ENCODE results near the gene PDE4D.

GRCh38 chr5:59728356-59728755 lies 165.2 kb downstream of the PDE4D start:
- TF ChIP-seq EZH2phosphoT487 (IDR thresholded peaks at IDR 0.05; ENCODE audit: borderline replicate concordance, low read length) (no peak), CTCF (conservative IDR thresholded peaks at IDR 0.05; ENCODE audit: low read depth, low read length) (no peak)
